ENCODE data around the gene SGK1. TPM values are rescaled to one million over a fixed set of nuclear protein-coding genes. Genes with fewer than 3 reads are reported as not detected.
"Not testable (repeated sequence)": the region's sequence is repeated elsewhere in the genome, so short reads cannot be mapped to it uniquely, and the experiment has no call there.

SGK1 gene
- polyA plus RNA-seq, 1 donor (not counting 4 experiments of a cell fraction or from before 2014, with no cell fraction given), result 156 TPM

GRCh38 chr6:134195164-134195906, 122.6 kb downstream of the SGK1 start:
- H3K79me2 ChIP-seq (ENCODE audit: control insufficient read depth, insufficient read depth, low read length), result no peaks in the 10 kb centered on the region
- dilution Hi-C loops (cut with MboI; ENCODE audit: extremely low pct_ligation_motif_present, low sequenced_read_pairs), result no loop called here
- H3K4me2 ChIP-seq (ENCODE audit: control insufficient read depth, extremely low read depth, insufficient read depth, low read depth, low read length), result no peak overlapping the region
- no peaks in the 10 kb centered on the region for H3K27me3 ChIP-seq (ENCODE audit: control insufficient read depth, extremely low read depth, insufficient read depth, low read length)
- DNase-seq (ENCODE audit: low read depth, low spot score) (no peak), FAIRE-seq (peak; percentile 44)
- no peak overlapping the region for H3K4me3 ChIP-seq (ENCODE audit: control insufficient read depth in 2 of 3, extremely low read depth in 1 of 3, insufficient read depth in 2 of 3, low read depth in 1 of 3, low read length in 3 of 3)
- no peaks in the 10 kb centered on the region for H4K20me1 ChIP-seq (ENCODE audit: control insufficient read depth, extremely low read depth, insufficient read depth, low read length)
- H2AFZ ChIP-seq (ENCODE audit: control insufficient read depth, low read length), result no peak overlapping the region
- no peak overlapping the region for H3K9ac ChIP-seq (ENCODE audit: control insufficient read depth, extremely low read depth, insufficient read depth, low read length)
- H3K9me3 ChIP-seq (ENCODE audit: control insufficient read depth, low read depth, low read length), result no peaks in the 10 kb centered on the region
- H3K36me3 ChIP-seq (ENCODE audit: control insufficient read depth in 2 of 2, extremely low read depth in 1 of 2, insufficient read depth in 2 of 2, low read length in 2 of 2), result no peaks in the 10 kb centered on the region
- TF ChIP-seq EZH2 (IDR thresholded peaks at IDR 0.05; ENCODE audit: low read length), result no peak
- TF ChIP-seq CTCF (optimal IDR thresholded peaks at IDR 0.05 in 1 of 3, IDR thresholded peaks at IDR 0.05 in 1 of 3, conservative IDR thresholded peaks at IDR 0.05 in 1 of 3; ENCODE audit: extremely low read depth in 1 of 3, insufficient read depth in 2 of 3, low read length in 3 of 3), result no peak
- no peak overlapping the region for H3K27ac ChIP-seq (ENCODE audit: control insufficient read depth, insufficient read depth, low read length)
- H3K9me1 ChIP-seq (ENCODE audit: control insufficient read depth, extremely low read depth, insufficient read depth, low read length), result no peaks in the 10 kb centered on the region
- H3K4me1 ChIP-seq (ENCODE audit: control insufficient read depth, extremely low read depth, insufficient read depth, low read length), result no peaks in the 10 kb centered on the region

- Histone ChIP-seq H3K4me2 (ENCODE audit: control insufficient read depth, extremely low read depth, insufficient read depth, low read depth, low read length) (no peak overlapping the region), H2AFZ (ENCODE audit: control insufficient read depth, low read length) (no peak overlapping the region), H3K9me1 (ENCODE audit: control insufficient read depth, extremely low read depth, insufficient read depth, low read length) (no peaks in the 10 kb centered on the region), H3K9ac (ENCODE audit: control insufficient read depth, extremely low read depth, insufficient read depth, low read length) (no peak overlapping the region), H3K27ac (ENCODE audit: control insufficient read depth, insufficient read depth, low read length) (no peak overlapping the region), H3K4me1 (ENCODE audit: control insufficient read depth, extremely low read depth, insufficient read depth, low read length) (no peaks in the 10 kb centered on the region), H3K9me3 (ENCODE audit: control insufficient read depth, low read depth, low read length) (no peaks in the 10 kb centered on the region), H4K20me1 (ENCODE audit: control insufficient read depth, extremely low read depth, insufficient read depth, low read length) (no peaks in the 10 kb centered on the region), H3K36me3 (ENCODE audit: control insufficient read depth in 2 of 2, extremely low read depth in 1 of 2, insufficient read depth in 2 of 2, low read length in 2 of 2) (no peaks in the 10 kb centered on the region), H3K4me3 (ENCODE audit: control insufficient read depth in 2 of 3, extremely low read depth in 1 of 3, insufficient read depth in 2 of 3, low read depth in 1 of 3, low read length in 3 of 3) (no peak overlapping the region), H3K27me3 (ENCODE audit: control insufficient read depth, extremely low read depth, insufficient read depth, low read length) (no peaks in the 10 kb centered on the region), H3K79me2 (ENCODE audit: control insufficient read depth, insufficient read depth, low read length) (no peaks in the 10 kb centered on the region)
- FAIRE-seq, result no peak
- DNase-seq (ENCODE audit: low read depth, low spot score), result no peak
- dilution Hi-C loops (cut with MboI; ENCODE audit: extremely low pct_ligation_motif_present, low sequenced_read_pairs), result no loop called here
- TF ChIP-seq CTCF (optimal IDR thresholded peaks at IDR 0.05 in 1 of 3, IDR thresholded peaks at IDR 0.05 in 1 of 3, conservative IDR thresholded peaks at IDR 0.05 in 1 of 3; ENCODE audit: extremely low read depth in 1 of 3, insufficient read depth in 2 of 3, low read length in 3 of 3), result no peak
- no peak for TF ChIP-seq EZH2 (IDR thresholded peaks at IDR 0.05; ENCODE audit: low read length)
Measured at GRCh38 chr6:134193536-134194498, 124.1 kb downstream of the SGK1 start.

- H3K79me2 ChIP-seq (ENCODE audit: control insufficient read depth, insufficient read depth, low read length); H3K27me3 ChIP-seq (ENCODE audit: control insufficient read depth, extremely low read depth, insufficient read depth, low read length); H3K9me3 ChIP-seq (ENCODE audit: control insufficient read depth, low read depth, low read length); H3K4me1 ChIP-seq (ENCODE audit: control insufficient read depth, extremely low read depth, insufficient read depth, low read length); H4K20me1 ChIP-seq (ENCODE audit: control insufficient read depth, extremely low read depth, insufficient read depth, low read length); H3K4me3 ChIP-seq (ENCODE audit: control insufficient read depth in 2 of 3, extremely low read depth in 1 of 3, insufficient read depth in 2 of 3, low read depth in 1 of 3, low read length in 3 of 3); DNase-seq (ENCODE audit: low read depth, low spot score); FAIRE-seq; H3K36me3 ChIP-seq (ENCODE audit: control insufficient read depth in 2 of 2, extremely low read depth in 1 of 2, insufficient read depth in 2 of 2, low read length in 2 of 2); H3K27ac ChIP-seq (ENCODE audit: control insufficient read depth, insufficient read depth, low read length); H3K9ac ChIP-seq (ENCODE audit: control insufficient read depth, extremely low read depth, insufficient read depth, low read length); H3K4me2 ChIP-seq (ENCODE audit: control insufficient read depth, extremely low read depth, insufficient read depth, low read depth, low read length); dilution Hi-C loops (cut with MboI; ENCODE audit: extremely low pct_ligation_motif_present, low sequenced_read_pairs); H3K9me1 ChIP-seq (ENCODE audit: control insufficient read depth, extremely low read depth, insufficient read depth, low read length); H2AFZ ChIP-seq (ENCODE audit: control insufficient read depth, low read length): not testable (repeated sequence)
Measured at GRCh38 chr6:134192609-134193008, 125.3 kb downstream of the SGK1 start.

Data from keratinocyte (primary cell).